Measurements from ENCODE around the gene KLF5. TPM values are rescaled to one million over a fixed set of nuclear protein-coding genes. Genes with fewer than 3 reads are reported as not detected.

The KLF5 gene
- total RNA-seq, 1 experiment from 2014 or later = 2.2 TPM

DNA sequence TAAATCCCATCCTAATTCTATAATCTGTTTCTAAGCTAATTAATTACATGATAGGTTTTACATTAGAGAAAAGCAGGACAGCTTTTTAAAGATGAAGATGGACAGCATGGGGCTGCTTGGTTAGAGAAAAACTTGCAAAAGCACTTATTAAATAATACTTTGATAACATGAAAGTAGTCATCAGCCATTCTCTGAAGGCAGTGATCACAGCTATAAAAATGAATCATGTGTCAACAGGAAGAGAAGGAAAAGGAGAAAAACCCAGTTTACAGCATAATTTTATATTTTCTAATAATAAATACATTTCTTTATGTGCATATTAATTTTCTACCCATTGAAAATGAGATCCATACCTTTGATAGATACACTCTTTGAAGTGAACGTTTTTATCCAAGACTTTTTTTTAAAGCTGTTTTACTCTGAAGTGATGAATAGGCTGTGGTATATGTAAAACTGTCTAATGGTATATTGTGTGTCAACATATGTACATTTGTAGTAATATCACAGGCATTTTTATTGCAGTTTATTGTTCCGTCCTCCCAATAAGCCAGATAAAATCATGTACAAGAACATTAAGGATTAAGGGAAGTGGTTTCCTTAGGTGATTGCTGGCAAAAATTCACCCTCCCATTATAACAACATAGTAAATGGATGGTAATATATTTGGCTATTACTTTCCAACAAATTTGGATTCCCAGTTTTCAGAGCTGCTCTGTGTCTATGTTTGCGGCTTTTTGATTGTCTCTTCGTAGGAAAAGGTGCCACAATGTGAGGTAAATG lies 1.3 kb upstream of the KLF5 start:
- peaks cover 56% of the 10 kb centered on the region for H3K27me3 Mint-ChIP-seq (ENCODE audit: low read depth)
- peaks cover 43 to 46% of the 10 kb centered on the region in 2 experiments for H3K4me1 Mint-ChIP-seq

More for the DNA sequence above, 1.3 kb upstream of the KLF5 start:
- no peak overlapping the region for H3K9ac ChIP-seq (ENCODE audit: extremely low read depth, insufficient read length, low read length)
- no peaks in the 10 kb centered on the region for H3K79me1 ChIP-seq (ENCODE audit: insufficient read depth, low read depth, low read length, poor library complexity, severe bottlenecking)
- TF ChIP-seq, protein P1, sequence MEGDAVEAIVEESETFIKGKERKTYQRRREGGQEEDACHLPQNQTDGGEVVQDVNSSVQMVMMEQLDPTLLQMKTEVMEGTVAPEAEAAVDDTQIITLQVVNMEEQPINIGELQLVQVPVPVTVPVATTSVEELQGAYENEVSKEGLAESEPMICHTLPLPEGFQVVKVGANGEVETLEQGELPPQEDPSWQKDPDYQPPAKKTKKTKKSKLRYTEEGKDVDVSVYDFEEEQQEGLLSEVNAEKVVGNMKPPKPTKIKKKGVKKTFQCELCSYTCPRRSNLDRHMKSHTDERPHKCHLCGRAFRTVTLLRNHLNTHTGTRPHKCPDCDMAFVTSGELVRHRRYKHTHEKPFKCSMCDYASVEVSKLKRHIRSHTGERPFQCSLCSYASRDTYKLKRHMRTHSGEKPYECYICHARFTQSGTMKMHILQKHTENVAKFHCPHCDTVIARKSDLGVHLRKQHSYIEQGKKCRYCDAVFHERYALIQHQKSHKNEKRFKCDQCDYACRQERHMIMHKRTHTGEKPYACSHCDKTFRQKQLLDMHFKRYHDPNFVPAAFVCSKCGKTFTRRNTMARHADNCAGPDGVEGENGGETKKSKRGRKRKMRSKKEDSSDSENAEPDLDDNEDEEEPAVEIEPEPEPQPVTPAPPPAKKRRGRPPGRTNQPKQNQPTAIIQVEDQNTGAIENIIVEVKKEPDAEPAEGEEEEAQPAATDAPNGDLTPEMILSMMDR (conservative IDR thresholded peaks at IDR 0.05) = no peak
- H3K27ac ChIP-seq (ENCODE audit: insufficient read length, low read depth, low read length) = no peak overlapping the region
- H3K4me2 ChIP-seq (ENCODE audit: insufficient read depth, insufficient read length, low read length) = peak overlapping the region; percentile 86
- no peak overlapping the region for H2BK5ac ChIP-seq (ENCODE audit: insufficient read length, low read length)
- no peak overlapping the region for H4K5ac ChIP-seq (ENCODE audit: insufficient read length, low read depth, low read length)
- no peak overlapping the region for H2AFZ ChIP-seq (ENCODE audit: low read length)
- H3K79me2 ChIP-seq (ENCODE audit: insufficient read depth, low read length) = no peaks in the 10 kb centered on the region
- no peak overlapping the region for H3K4ac ChIP-seq (ENCODE audit: low read depth, low read length)
- no peaks in the 10 kb centered on the region; the same call in 1 of the 2 replicates for H3K4me1 ChIP-seq (ENCODE audit: insufficient read depth, low read length)
- no peak overlapping the region for H2BK12ac ChIP-seq (ENCODE audit: insufficient read length, low read depth, low read length)
- peaks cover 11% of the 10 kb centered on the region for H3K23me2 ChIP-seq (ENCODE audit: insufficient read length, low read depth, low read length, poor library complexity, severe bottlenecking)
- H3K27ac Mint-ChIP-seq = no peak overlapping the region
- no peak overlapping the region for H3K18ac ChIP-seq (ENCODE audit: insufficient read length, low read depth, low read length)
- H3K14ac ChIP-seq (ENCODE audit: insufficient read depth, low read length) = no peak overlapping the region
- no peak overlapping the region for H2BK20ac ChIP-seq (ENCODE audit: low read depth, low read length, poor library complexity, severe bottlenecking)
- H2AK5ac ChIP-seq (ENCODE audit: insufficient read length, low read length) = no peak overlapping the region
- H4K20me1 ChIP-seq (ENCODE audit: control insufficient read depth, insufficient read depth, insufficient read length) = no peaks in the 10 kb centered on the region
- no peak overlapping the region for H3K23ac ChIP-seq (ENCODE audit: insufficient read length, low read depth, low read length)
- no peak for DNase-seq
- H4K8ac ChIP-seq (replicated peaks; ENCODE audit: insufficient read length, low read depth, low read length) = no peak overlapping the region
- H2BK120ac ChIP-seq (ENCODE audit: low read depth, low read length, poor library complexity, severe bottlenecking) = no peak overlapping the region
- no peak overlapping the region for H2BK15ac ChIP-seq (ENCODE audit: low read depth, low read length)
- H3K4me3 Mint-ChIP-seq = peak overlapping the region in 1 of 2 experiments; percentile 93; a peak in 1 of 5 replicates
- no peak overlapping the region for H4K91ac ChIP-seq (ENCODE audit: insufficient read length, low read depth, low read length)
- no peak overlapping the region for H3K56ac ChIP-seq (ENCODE audit: insufficient read length, low read depth, low read length)
- no peaks in the 10 kb centered on the region for H3K9me3 Mint-ChIP-seq
- no CpG with 5 or more reads among the region's 4 CpGs for WGBS (ENCODE audit: extremely low coverage, insufficient read length, low lambda C conversion rate)
- peaks cover 22% of the 10 kb centered on the region for H3K27me3 ChIP-seq (ENCODE audit: insufficient read depth, low read length)
- peaks cover 0 to 3% (median 2%) of the 10 kb centered on the region in 3 experiments; a peak in 2 of 7 replicates for H3K36me3 Mint-ChIP-seq (ENCODE audit: insufficient read depth in 1 of 3, low read depth in 3 of 3)
- H3K9me3 ChIP-seq (ENCODE audit: control insufficient read depth, low read depth, low read length) = no peaks in the 10 kb centered on the region
- H3T11ph ChIP-seq (ENCODE audit: low read length) = no peak overlapping the region

Measured in H9 (cell line).